ENCODE data around the gene CUEDC2. TPM values are rescaled to one million over a fixed set of nuclear protein-coding genes. Genes with fewer than 3 reads are reported as not detected.
A peak's percentile ranks its signal among the peaks of the same experiment; 100 is the strongest.

Gene CUEDC2
- total RNA-seq, 1 donor = 51.0 TPM

- DNase-seq (ENCODE audit: low read depth) = peak; percentile 76
These were observed 2.2 kb upstream of the CUEDC2 start for GRCh38 chr10:102434394-102435132.

GRCh38 chr10:102433619-102434046, 1.3 kb upstream of the CUEDC2 start:
- no peak for TF ChIP-seq CTCF (IDR thresholded peaks at IDR 0.05; ENCODE audit: insufficient read depth, low read depth, low read length)
- DNase-seq (ENCODE audit: low read depth) = no peak
- no peak overlapping the region for H3K4me3 ChIP-seq (ENCODE audit: low read depth, low read length)

More at GRCh38 chr10:102434394-102435132, 2.2 kb upstream of the CUEDC2 start:
- no peak for TF ChIP-seq CTCF (IDR thresholded peaks at IDR 0.05; ENCODE audit: insufficient read depth, low read depth, low read length)
- no peak overlapping the region for H3K4me3 ChIP-seq (ENCODE audit: low read depth, low read length)

- no peak for DNase-seq (ENCODE audit: low read depth)
- H3K4me3 ChIP-seq (ENCODE audit: low read depth, low read length) = peak overlapping the region; percentile 94
- peak; percentile 3 for TF ChIP-seq CTCF (IDR thresholded peaks at IDR 0.05; ENCODE audit: insufficient read depth, low read depth, low read length)
These were observed 786 bp downstream of the CUEDC2 start for GRCh38 chr10:102431452-102432124.

- H3K4me3 ChIP-seq (ENCODE audit: low read depth, low read length) = no peak overlapping the region
- no peak for DNase-seq (ENCODE audit: low read depth)
- no peak for TF ChIP-seq CTCF (IDR thresholded peaks at IDR 0.05; ENCODE audit: insufficient read depth, low read depth, low read length)
These were observed 2.9 kb downstream of the CUEDC2 start for GRCh38 chr10:102429468-102429867.

- no peak overlapping the region for H3K4me3 ChIP-seq (ENCODE audit: low read depth, low read length)
- no peak for TF ChIP-seq CTCF (IDR thresholded peaks at IDR 0.05; ENCODE audit: insufficient read depth, low read depth, low read length)
- DNase-seq (ENCODE audit: low read depth) = no peak
These were observed 5.5 kb downstream of the CUEDC2 start for GRCh38 chr10:102426803-102427287.

- no peak for DNase-seq (ENCODE audit: low read depth)
- H3K4me3 ChIP-seq (ENCODE audit: low read depth, low read length) = no peak overlapping the region
- TF ChIP-seq CTCF (IDR thresholded peaks at IDR 0.05; ENCODE audit: insufficient read depth, low read depth, low read length) = no peak
These were observed 6.9 kb downstream of the CUEDC2 start for GRCh38 chr10:102425444-102425843.
